Activated B cell treated with CpG ODN at 0.5 μM for 24 hours (primary cell): ENCODE data around the gene KCNA3. TPM values are rescaled to one million over a fixed set of nuclear protein-coding genes. Genes with fewer than 3 reads are reported as not detected.

ENCODE experiments used
- ATAC-seq: fragments of 200-7000 bp; cut with Tn5 transposase; one replicate; pipeline ENCODE4 v1.10.0; 2021; ENCODE audit warnings: low read depth, mild to moderate bottlenecking, moderate library complexity
- CTCF ChIA-PET: fragments of 350-600 bp; sonication (Branson Sonifier 250); formaldehyde crosslinking; loops from one replicate; lab custom pipeline; 2021; ENCODE audit warnings: antibody characterized with exemption; lab: Charles Lee
- POLR2A ChIA-PET: fragments of 350-600 bp; sonication (Branson Sonifier 250); formaldehyde crosslinking; loops from one replicate; lab custom pipeline; 2021; ENCODE audit warnings: antibody characterized with exemption; lab: Charles Lee
- DNase-seq: peaks from one replicate; pipeline ENCODE4 v3.0.0; 2022
- H3K27ac Mint-ChIP-seq: one replicate; pipeline ENCODE4 v1.8.0; 2020; ENCODE audit warnings: mixed read lengths
- H3K27me3 Mint-ChIP-seq: one replicate; pipeline ENCODE4 v1.8.0; 2021; ENCODE audit warnings: mixed read lengths
- H3K36me3 Mint-ChIP-seq: one replicate; pipeline ENCODE4 v1.8.0; 2021; ENCODE audit warnings: low read depth, mixed read lengths
- H3K4me1 Mint-ChIP-seq: one replicate; pipeline ENCODE4 v1.8.0; 2021; ENCODE audit warnings: mixed read lengths
- H3K4me3 Mint-ChIP-seq: one replicate; pipeline ENCODE4 v1.8.0; 2020; ENCODE audit warnings: mild to moderate bottlenecking, mixed read lengths
- H3K9me3 Mint-ChIP-seq: one replicate; pipeline ENCODE4 v1.8.0; 2020; ENCODE audit warnings: mixed read lengths
- CTCF ChIP-seq: fragments of 200-600 bp; IDR thresholded peaks from one replicate; pipeline ENCODE4 v1.8.0; 2022; ENCODE audit warnings: antibody characterized with exemption, mild to moderate bottlenecking
- intact Hi-C: fragments of 100-400 bp; cut with micrococcal nuclease; formaldehyde crosslinking; loops from one replicate; pipeline ENCODE4 v1.15.1; 2024
- total RNA-seq: library from RNA; stranded (reverse); gene quantifications from 2 replicates; pipeline ENCODE4 v1.2.3, GENCODE V29; 2022

The KCNA3 gene
- total RNA-seq, 1 donor from 2014 or later = 20.0 TPM

- no peaks in the 10 kb centered on the region for H3K4me1 Mint-ChIP-seq
- POLR2A ChIA-PET = no interaction called here
- H3K36me3 Mint-ChIP-seq = no peaks in the 10 kb centered on the region
- intact Hi-C loops = no loop called here
- CTCF ChIA-PET = no interaction called here
- no peak for TF ChIP-seq CTCF
- no peaks in the 10 kb centered on the region for H3K9me3 Mint-ChIP-seq
- H3K27ac Mint-ChIP-seq = no peak overlapping the region
- H3K27me3 Mint-ChIP-seq = peaks cover 4% of the 10 kb centered on the region
- DNase-seq (no peak), ATAC-seq (no peak)
- no peak overlapping the region for H3K4me3 Mint-ChIP-seq
Observed at GRCh38 chr1:110706621-110707020, 31.9 kb upstream of the KCNA3 start.

DNA sequence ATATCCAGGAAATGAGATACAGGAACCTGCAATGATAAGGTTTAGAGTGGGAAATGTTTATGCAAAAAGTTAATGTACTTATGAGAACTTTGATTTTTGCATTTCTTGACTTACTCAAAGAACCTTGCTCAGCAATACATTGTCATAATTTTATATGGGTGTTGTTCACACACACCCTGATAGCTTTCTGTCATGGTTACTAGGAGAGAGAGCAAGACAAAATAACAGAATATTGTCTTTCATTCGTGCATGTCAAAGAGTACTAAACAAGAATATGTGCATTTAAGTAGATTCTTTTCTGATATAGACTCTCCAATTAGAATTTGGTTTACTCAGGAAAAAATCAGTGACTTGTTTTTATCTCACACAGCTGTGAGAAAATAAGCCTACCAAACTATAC is 27.5 kb upstream of the KCNA3 start:
- no peak overlapping the region for H3K4me3 Mint-ChIP-seq
- ChIA-PET CTCF (no interaction called here), POLR2A (no interaction called here)
- H3K4me1 Mint-ChIP-seq = peaks cover 6% of the 10 kb centered on the region
- no peak overlapping the region for H3K27ac Mint-ChIP-seq
- no peak for TF ChIP-seq CTCF
- DNase-seq (no peak), ATAC-seq (no peak)
- no peaks in the 10 kb centered on the region for H3K36me3 Mint-ChIP-seq
- H3K27me3 Mint-ChIP-seq = peaks cover 4% of the 10 kb centered on the region
- intact Hi-C loops = no loop called here
- H3K9me3 Mint-ChIP-seq = no peaks in the 10 kb centered on the region

- CTCF ChIA-PET = no interaction called here
- ATAC-seq (no peak), DNase-seq (no peak)
- no peaks in the 10 kb centered on the region for H3K36me3 Mint-ChIP-seq
- POLR2A ChIA-PET = interaction anchor here (0.5 kb wide), 1 partner anchor 1052 kb away, joined by 3 read pairs; no protein-coding TSS in a partner anchor
- no peaks in the 10 kb centered on the region for H3K9me3 Mint-ChIP-seq
- intact Hi-C loops = no loop called here
- H3K4me3 Mint-ChIP-seq = no peak overlapping the region
- no peak overlapping the region for H3K27ac Mint-ChIP-seq
- peaks cover 6% of the 10 kb centered on the region for H3K4me1 Mint-ChIP-seq
- peaks cover under 1% of the 10 kb centered on the region for H3K27me3 Mint-ChIP-seq
- TF ChIP-seq CTCF = no peak
Observed at GRCh38 chr1:110700767-110701166, 26.0 kb upstream of the KCNA3 start.

- no peaks in the 10 kb centered on the region for H3K27me3 Mint-ChIP-seq
- H3K4me1 Mint-ChIP-seq = peaks cover 6% of the 10 kb centered on the region
- CTCF ChIA-PET = no interaction called here
- no peaks in the 10 kb centered on the region for H3K9me3 Mint-ChIP-seq
- TF ChIP-seq CTCF = no peak
- ATAC-seq = no peak
- intact Hi-C loops = loop anchor here (5.0 kb wide), 1 partner anchor 35 kb away; no protein-coding TSS in a partner anchor
- DNase-seq = no peak
- POLR2A ChIA-PET = no interaction called here
- H3K4me3 Mint-ChIP-seq = no peak overlapping the region
- no peaks in the 10 kb centered on the region for H3K36me3 Mint-ChIP-seq
- H3K27ac Mint-ChIP-seq = no peak overlapping the region
Observed at GRCh38 chr1:110697606-110698005, 22.9 kb upstream of the KCNA3 start.

DNA sequence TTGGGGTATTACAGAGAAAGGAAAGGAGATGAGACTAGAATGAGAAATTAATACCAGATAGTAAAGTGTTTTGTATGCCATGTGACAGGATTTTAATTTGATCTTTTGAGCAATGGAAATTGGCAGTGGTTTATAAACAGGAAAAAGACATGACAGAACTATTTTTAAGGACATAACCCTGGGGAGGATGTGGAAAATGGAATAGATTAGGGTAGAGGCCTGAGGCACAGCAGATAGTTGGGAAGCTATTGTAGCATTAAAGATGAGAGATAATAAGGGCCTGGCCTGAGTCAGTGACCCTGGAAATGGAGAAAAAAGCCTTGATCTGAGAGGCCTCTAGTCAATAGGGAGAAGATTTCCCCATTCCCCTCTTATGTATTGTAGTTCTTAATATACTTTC is 22.1 kb upstream of the KCNA3 start:
- intact Hi-C loops = loop anchor here (5.0 kb wide), 1 partner anchor 35 kb away; no protein-coding TSS in a partner anchor
- POLR2A ChIA-PET = no interaction called here

More for the DNA sequence above, 22.1 kb upstream of the KCNA3 start:
- Mint-ChIP-seq H3K9me3 (no peaks in the 10 kb centered on the region), H3K4me3 (no peak overlapping the region), H3K36me3 (no peaks in the 10 kb centered on the region), H3K4me1 (peaks cover 6% of the 10 kb centered on the region), H3K27me3 (peaks cover under 1% of the 10 kb centered on the region), H3K27ac (no peak overlapping the region)
- TF ChIP-seq CTCF = no peak
- DNase-seq = no peak
- CTCF ChIA-PET = no interaction called here
- ATAC-seq = no peak
